Mesendoderm (in vitro differentiated cells): Measurements from ENCODE around the gene DDX5.
"Not testable (repeated sequence)": the region's sequence is repeated elsewhere in the genome, so short reads cannot be mapped to it uniquely, and the experiment has no call there.

ENCODE experiments used
- DNase-seq: peaks from one replicate; pipeline ENCODE4 v3.0.0; 2013
- H2AK5ac ChIP-seq: 2 replicates; pipeline ENCODE4 v1.6.1; 2013; ENCODE audit warnings: low read length, inconsistent platforms
- H2BK120ac ChIP-seq: 2 replicates; pipeline ENCODE4 v1.6.1; 2013; ENCODE audit warnings: low read depth, mild to moderate bottlenecking, low read length, moderate library complexity, mixed read lengths
- H2BK15ac ChIP-seq: replicated peaks from 2 replicates; pipeline ENCODE4 v1.6.1; 2013; ENCODE audit warnings: low read depth, mild to moderate bottlenecking, moderate library complexity
- H2BK5ac ChIP-seq: 2 replicates; pipeline ENCODE4 v1.6.1; 2013; ENCODE audit warnings: low read length, inconsistent platforms
- H3K18ac ChIP-seq: 2 replicates; pipeline ENCODE4 v1.6.1; 2013; ENCODE audit warnings: mild to moderate bottlenecking, low read length, mixed read lengths
- H3K23ac ChIP-seq: one replicate; pipeline ENCODE4 v1.6.1; 2013; ENCODE audit warnings: low read length
- H3K27ac ChIP-seq: 2 replicates; pipeline ENCODE4 v1.5.1; 2013; ENCODE audit warnings: low read depth, mild to moderate bottlenecking, inconsistent platforms, low read length, moderate library complexity
- H3K27me3 ChIP-seq: 2 replicates; pipeline ENCODE4 v1.6.1; 2013; ENCODE audit warnings: low read length, control low read depth, mild to moderate bottlenecking, inconsistent platforms; ENCODE audit not compliant: insufficient read depth, poor library complexity
- H3K36me3 ChIP-seq: 2 replicates; pipeline ENCODE4 v1.6.1; 2013; ENCODE audit warnings: low read length, inconsistent platforms; ENCODE audit not compliant: control insufficient read depth, insufficient read depth
- H3K4ac ChIP-seq: one replicate; pipeline ENCODE4 v1.6.1; 2013; ENCODE audit warnings: low read depth, mild to moderate bottlenecking, low read length, moderate library complexity
- H3K4me1 ChIP-seq: 2 replicates; pipeline ENCODE4 v1.6.1; 2013; ENCODE audit warnings: low read depth, low read length, inconsistent platforms; ENCODE audit not compliant: control insufficient read depth
- H3K4me2 ChIP-seq: 2 replicates; pipeline ENCODE4 v1.6.1; 2013; ENCODE audit warnings: low read length
- H3K4me3 ChIP-seq: 2 replicates; pipeline ENCODE4 v1.5.1; 2013; ENCODE audit warnings: mild to moderate bottlenecking, low read length
- H3K56ac ChIP-seq: one replicate; pipeline ENCODE4 v1.6.1; 2013; ENCODE audit warnings: low read length
- H3K79me1 ChIP-seq: 2 replicates; pipeline ENCODE4 v1.6.1; 2013; ENCODE audit warnings: low read length, inconsistent platforms
- H3K79me2 ChIP-seq: 2 replicates; pipeline ENCODE4 v1.6.1; 2013; ENCODE audit warnings: mild to moderate bottlenecking, low read length; ENCODE audit not compliant: control insufficient read depth, insufficient read depth
- H3K9ac ChIP-seq: 2 replicates; pipeline ENCODE4 v1.6.1; 2013; ENCODE audit warnings: low read length, inconsistent platforms
- H4K5ac ChIP-seq: one replicate; pipeline ENCODE4 v1.6.1; 2013; ENCODE audit warnings: low read length
- H4K8ac ChIP-seq: one replicate; pipeline ENCODE4 v1.6.1; 2013; ENCODE audit warnings: low read depth, mild to moderate bottlenecking, control low read depth, low read length, moderate library complexity
- WGBS: extraction: QIAGEN DNeasy Blood & Tissue Kit; methylation state at CpG from one replicate; pipeline ENCODE4 v1.1.7; 2013; ENCODE audit warnings: low lambda C conversion rate, missing lambda C conversion rate; ENCODE audit not compliant: insufficient coverage; ENCODE audit errors: extremely low coverage; 5-methylcytosine and 5-hydroxymethylcytosine counted together

DDX5 gene

GRCh38 chr17:64495300-64495699 is 10.8 kb downstream of the DDX5 start:
- not testable (repeated sequence) for H3K27ac ChIP-seq, H3K27me3 ChIP-seq, H3K4me2 ChIP-seq, H2BK15ac ChIP-seq, H3K79me1 ChIP-seq, H3K56ac ChIP-seq, H3K4me1 ChIP-seq, H3K18ac ChIP-seq, H2AK5ac ChIP-seq, H2BK5ac ChIP-seq, H3K36me3 ChIP-seq, H3K4me3 ChIP-seq, H3K23ac ChIP-seq, H3K9ac ChIP-seq, H4K5ac ChIP-seq, H2BK120ac ChIP-seq, DNase-seq, H3K4ac ChIP-seq, H4K8ac ChIP-seq
- H3K79me2 ChIP-seq = peaks cover 12% of the 10 kb centered on the region
- 100% methylated on average over 1 of the region's 5 CpGs for WGBS

- Histone ChIP-seq H3K36me3 (peaks cover 2% of the 10 kb centered on the region), H3K56ac (no peak overlapping the region), H3K79me2 (peaks cover 10% of the 10 kb centered on the region), H4K5ac (no peak overlapping the region), H4K8ac (no peak overlapping the region), H3K9ac (no peak overlapping the region), H3K79me1 (no peaks in the 10 kb centered on the region), H3K27ac (no peak overlapping the region), H2BK15ac (no peak overlapping the region), H2AK5ac (no peak overlapping the region), H3K4me3 (no peak overlapping the region), H2BK120ac (no peak overlapping the region), H3K4ac (no peak overlapping the region), H3K23ac (no peak overlapping the region), H2BK5ac (no peak overlapping the region), H3K4me2 (no peak overlapping the region), H3K27me3 (no peaks in the 10 kb centered on the region), H3K4me1 (no peaks in the 10 kb centered on the region), H3K18ac (no peak overlapping the region)
- WGBS = no CpG with 5 or more reads among the region's 2 CpGs
- DNase-seq = no peak
Measured at GRCh38 chr17:64494121-64494520, 12.0 kb downstream of the DDX5 start.

- H3K4me1 ChIP-seq = no peaks in the 10 kb centered on the region
- H2BK15ac ChIP-seq = no peak overlapping the region
- H3K27ac ChIP-seq = no peak overlapping the region
- no peak overlapping the region for H2BK120ac ChIP-seq
- peaks cover 10% of the 10 kb centered on the region for H3K79me2 ChIP-seq
- no peak overlapping the region for H2AK5ac ChIP-seq
- no peak overlapping the region for H3K18ac ChIP-seq
- DNase-seq = no peak
- H4K8ac ChIP-seq = no peak overlapping the region
- H2BK5ac ChIP-seq = no peak overlapping the region
- H3K4me2 ChIP-seq = no peak overlapping the region
- H3K27me3 ChIP-seq = no peaks in the 10 kb centered on the region
- no peak overlapping the region for H4K5ac ChIP-seq
- H3K23ac ChIP-seq = no peak overlapping the region
- H3K4ac ChIP-seq = no peak overlapping the region
- H3K9ac ChIP-seq = no peak overlapping the region
- no peaks in the 10 kb centered on the region for H3K79me1 ChIP-seq
- no peak overlapping the region for H3K56ac ChIP-seq
- no CpG with 5 or more reads among the region's 6 CpGs for WGBS
- no peak overlapping the region for H3K4me3 ChIP-seq
- peaks cover 2% of the 10 kb centered on the region for H3K36me3 ChIP-seq
Measured at GRCh38 chr17:64492481-64493109, 13.5 kb downstream of the DDX5 start.

GRCh38 chr17:64491994-64492393 is 14.1 kb downstream of the DDX5 start:
- Histone ChIP-seq H3K23ac (no peak overlapping the region), H2BK15ac (no peak overlapping the region), H3K18ac (no peak overlapping the region), H2BK120ac (no peak overlapping the region), H2BK5ac (no peak overlapping the region), H3K4me3 (no peak overlapping the region), H3K4me1 (no peaks in the 10 kb centered on the region), H3K27ac (no peak overlapping the region), H3K79me2 (peaks cover 10% of the 10 kb centered on the region), H3K9ac (no peak overlapping the region), H2AK5ac (no peak overlapping the region), H4K5ac (no peak overlapping the region), H3K79me1 (no peaks in the 10 kb centered on the region), H3K56ac (no peak overlapping the region), H3K4ac (no peak overlapping the region), H4K8ac (no peak overlapping the region), H3K4me2 (no peak overlapping the region), H3K36me3 (peaks cover 2% of the 10 kb centered on the region), H3K27me3 (no peaks in the 10 kb centered on the region)
- no peak for DNase-seq
- WGBS = no CpG with 5 or more reads among the region's 3 CpGs

- DNase-seq = peak; percentile 42
- H3K27ac ChIP-seq = no peak overlapping the region
- 100% methylated on average over 2 of the region's 13 CpGs for WGBS
- H4K8ac ChIP-seq = no peak overlapping the region
- H3K4ac ChIP-seq = no peak overlapping the region
- H3K56ac ChIP-seq = no peak overlapping the region
- H2BK15ac ChIP-seq = no peak overlapping the region
- no peak overlapping the region for H3K4me3 ChIP-seq
- H3K27me3 ChIP-seq = no peaks in the 10 kb centered on the region
- H3K79me1 ChIP-seq = no peaks in the 10 kb centered on the region
- H3K9ac ChIP-seq = no peak overlapping the region
- H4K5ac ChIP-seq = no peak overlapping the region
- no peak overlapping the region for H3K18ac ChIP-seq
- H3K36me3 ChIP-seq = peaks cover 2% of the 10 kb centered on the region
- no peaks in the 10 kb centered on the region for H3K4me1 ChIP-seq
- no peak overlapping the region for H3K4me2 ChIP-seq
- no peak overlapping the region for H3K23ac ChIP-seq
- no peak overlapping the region for H2BK5ac ChIP-seq
- peaks cover 9% of the 10 kb centered on the region for H3K79me2 ChIP-seq
- no peak overlapping the region for H2AK5ac ChIP-seq
- no peak overlapping the region for H2BK120ac ChIP-seq
Measured at GRCh38 chr17:64491034-64491860, 14.8 kb downstream of the DDX5 start.
